Measurements from ENCODE around the gene IRF2BPL. TPM values are rescaled to one million over a fixed set of nuclear protein-coding genes. Genes with fewer than 3 reads are reported as not detected.

IRF2BPL gene
- 11.3 and 17.6 TPM in 2 replicates for polyA plus RNA-seq (2011; rRNA removed)
- 11.8 and 15.8 TPM in 2 replicates for polyA minus RNA-seq (2011; rRNA and poly(A)+ RNA removed)

- Histone ChIP-seq H3K36me3 (ENCODE audit: control insufficient read depth, insufficient read depth, low read length) (peaks cover 15% of the 10 kb centered on the region), H3K4me3 (ENCODE audit: low read depth, low read length) (peak within 1 kb of the TSS; percentile 73), H3K27me3 (ENCODE audit: control insufficient read depth, insufficient read depth, low read length) (no peaks in the 10 kb centered on the region)
- ChIA-PET CTCF (interaction anchor here (0.6 to 9.3 kb wide), 20 partner anchors 8 to 153 kb away, joined by 3 to 95 read pairs (median 5); no protein-coding TSS in a partner anchor), POLR2A (interaction anchor here (0.5 to 0.7 kb wide), 6 partner anchors 10 to 98 kb away, joined by 3 to 8 read pairs (median 4); no protein-coding TSS in a partner anchor)
- DNase-seq (ENCODE audit: low read depth): peak; percentile 95
- TF ChIP-seq CTCF (IDR thresholded peaks at IDR 0.05; ENCODE audit: insufficient read depth, low read depth, low read length): no peak
Measured at GRCh38 chr14:77028384-77029231, at the start of gene IRF2BPL. IRF2BPL (minus strand) TSS chr14:77028708; CDS start chr14:77027792, 916 bp downstream.

GRCh38 chr14:77077040-77077439 lies 48.5 kb upstream of the IRF2BPL start:
- Histone ChIP-seq H3K36me3 (ENCODE audit: control insufficient read depth, insufficient read depth, low read length) (no peaks in the 10 kb centered on the region), H3K4me3 (ENCODE audit: low read depth, low read length) (no peak overlapping the region), H3K27me3 (ENCODE audit: control insufficient read depth, insufficient read depth, low read length) (no peaks in the 10 kb centered on the region)
- CTCF ChIA-PET: interaction anchor here (0.6 to 11.0 kb wide), 12 partner anchors 8 to 216 kb away, joined by 3 to 396 read pairs (median 4); no protein-coding TSS in a partner anchor
- POLR2A ChIA-PET: interaction anchor here (0.7 kb wide), 1 partner anchor 209 kb away, joined by 4 read pairs; no protein-coding TSS in a partner anchor
- no peak for DNase-seq (ENCODE audit: low read depth)
- no peak for TF ChIP-seq CTCF (IDR thresholded peaks at IDR 0.05; ENCODE audit: insufficient read depth, low read depth, low read length)

GRCh38 chr14:77076113-77076631 lies 47.7 kb upstream of the IRF2BPL start:
- H3K4me3 ChIP-seq (ENCODE audit: low read depth, low read length): no peak overlapping the region
- POLR2A ChIA-PET: no interaction called here
- TF ChIP-seq CTCF (IDR thresholded peaks at IDR 0.05; ENCODE audit: insufficient read depth, low read depth, low read length): no peak
- no peak for DNase-seq (ENCODE audit: low read depth)
- H3K36me3 ChIP-seq (ENCODE audit: control insufficient read depth, insufficient read depth, low read length): no peaks in the 10 kb centered on the region
- CTCF ChIA-PET: interaction anchor here (1.0 to 11.0 kb wide), 8 partner anchors 9 to 215 kb away, joined by 3 to 396 read pairs (median 10); no protein-coding TSS in a partner anchor
- no peaks in the 10 kb centered on the region for H3K27me3 ChIP-seq (ENCODE audit: control insufficient read depth, insufficient read depth, low read length)

DNA sequence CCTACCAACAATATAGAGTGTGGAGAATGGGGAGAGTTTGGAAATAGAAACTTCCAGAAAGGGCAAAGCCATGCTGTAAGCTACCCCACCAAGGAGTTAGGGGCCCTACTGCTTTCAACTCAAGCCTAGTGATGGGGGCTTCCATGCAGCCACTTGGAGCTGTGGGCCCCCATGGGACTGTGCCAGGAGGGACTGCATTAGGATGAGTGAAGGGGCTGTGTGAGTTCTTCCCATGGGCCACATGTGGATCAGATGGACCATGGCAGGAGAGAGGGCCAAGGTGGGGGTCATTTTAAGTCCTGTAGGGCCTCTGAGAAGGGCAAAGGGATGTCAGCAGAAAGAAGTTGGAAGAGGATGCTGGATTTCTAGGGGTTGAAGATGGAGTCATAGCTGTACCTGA lies 46.5 kb upstream of the IRF2BPL start:
- no peak for TF ChIP-seq CTCF (IDR thresholded peaks at IDR 0.05; ENCODE audit: insufficient read depth, low read depth, low read length)
- Histone ChIP-seq H3K4me3 (ENCODE audit: low read depth, low read length) (no peak overlapping the region), H3K27me3 (ENCODE audit: control insufficient read depth, insufficient read depth, low read length) (no peaks in the 10 kb centered on the region), H3K36me3 (ENCODE audit: control insufficient read depth, insufficient read depth, low read length) (no peaks in the 10 kb centered on the region)
- no peak for DNase-seq (ENCODE audit: low read depth)
- ChIA-PET POLR2A (interaction anchor here (0.6 kb wide), 1 partner anchor 12 kb away, joined by 3 read pairs; no protein-coding TSS in a partner anchor), CTCF (interaction anchor here (1.0 to 11.0 kb wide), 6 partner anchors 8 to 202 kb away, joined by 3 to 396 read pairs (median 13); no protein-coding TSS in a partner anchor)

GRCh38 chr14:77071938-77072388 lies 43.5 kb upstream of the IRF2BPL start:
- Histone ChIP-seq H3K36me3 (ENCODE audit: control insufficient read depth, insufficient read depth, low read length) (no peaks in the 10 kb centered on the region), H3K4me3 (ENCODE audit: low read depth, low read length) (no peak overlapping the region), H3K27me3 (ENCODE audit: control insufficient read depth, insufficient read depth, low read length) (no peaks in the 10 kb centered on the region)
- no peak for TF ChIP-seq CTCF (IDR thresholded peaks at IDR 0.05; ENCODE audit: insufficient read depth, low read depth, low read length)
- ChIA-PET CTCF (interaction anchor here (1.3 to 11.0 kb wide), 9 partner anchors 8 to 244 kb away, joined by 3 to 396 read pairs (median 20); no protein-coding TSS in a partner anchor), POLR2A (no interaction called here)
- DNase-seq (ENCODE audit: low read depth): no peak
